WTC11 (cell line): ENCODE measurements around the gene SLC2A5. TPM values are rescaled to one million over a fixed set of nuclear protein-coding genes. Genes with fewer than 3 reads are reported as not detected.

Source experiments
- ATF3 ChIP-seq: sonication (generic); formaldehyde crosslinking; conservative IDR thresholded peaks from 2 replicates; pipeline ENCODE4 v1.8.1; 2022; ENCODE audit warnings: mild to moderate bottlenecking, missing genetic modification reagents
- EMX1 ChIP-seq: fragments of 250-450 bp; sonication (Bioruptor Pico); IDR thresholded peaks from 2 replicates; pipeline ENCODE4 v1.8.0; 2021; ENCODE audit warnings: mild to moderate bottlenecking
- ERG ChIP-seq: fragments of 250-450 bp; sonication (Bioruptor Pico); IDR thresholded peaks from 2 replicates; pipeline ENCODE4 v1.8.0; 2021; ENCODE audit warnings: mild to moderate bottlenecking
- GABPB1 ChIP-seq: sonication (generic); formaldehyde crosslinking; IDR thresholded peaks from 2 replicates; pipeline ENCODE4 v1.8.1; 2023; ENCODE audit warnings: mild to moderate bottlenecking, missing genetic modification reagents
- HMGA2 ChIP-seq: fragments of 250-450 bp; sonication (Bioruptor Pico); IDR thresholded peaks from 2 replicates; pipeline ENCODE4 v1.4.0; 2021; ENCODE audit warnings: mild to moderate bottlenecking, moderate library complexity
- JAZF1 ChIP-seq: fragments of 250-450 bp; sonication (Bioruptor Pico); IDR thresholded peaks from 2 replicates; pipeline ENCODE4 v1.9.0; 2021; ENCODE audit warnings: moderate library complexity, mild to moderate bottlenecking, inconsistent platforms
- KAT7 ChIP-seq: sonication (generic); formaldehyde crosslinking; IDR thresholded peaks from 2 replicates; pipeline ENCODE4 v1.8.1; 2023; ENCODE audit warnings: missing genetic modification reagents, mild to moderate bottlenecking, borderline replicate concordance
- MLX ChIP-seq: sonication (generic); formaldehyde crosslinking; IDR thresholded peaks from 2 replicates; pipeline ENCODE4 v1.8.1; 2023; ENCODE audit warnings: mild to moderate bottlenecking, missing genetic modification reagents, moderate library complexity
- MYBL2 ChIP-seq: sonication (generic); formaldehyde crosslinking; IDR thresholded peaks from 2 replicates; pipeline ENCODE4 v1.8.1; 2023; ENCODE audit warnings: mild to moderate bottlenecking, moderate library complexity, missing genetic modification reagents
- NR1H2 ChIP-seq: sonication (generic); formaldehyde crosslinking; IDR thresholded peaks from 2 replicates; pipeline ENCODE4 v1.9.0; 2021; ENCODE audit warnings: mild to moderate bottlenecking, moderate library complexity, missing genetic modification reagents
- SMAD3 ChIP-seq: sonication (generic); formaldehyde crosslinking; IDR thresholded peaks from 2 replicates; pipeline ENCODE4 v1.8.0; 2022; ENCODE audit warnings: missing genetic modification reagents, mild to moderate bottlenecking, borderline replicate concordance
- SOX15 ChIP-seq: fragments of 250-450 bp; sonication (Bioruptor Pico); IDR thresholded peaks from 2 replicates; pipeline ENCODE4 v1.9.0; 2021; ENCODE audit warnings: mild to moderate bottlenecking
- SP1 ChIP-seq: sonication (generic); formaldehyde crosslinking; conservative IDR thresholded peaks from 2 replicates; pipeline ENCODE4 v1.8.1; 2022; ENCODE audit warnings: missing genetic modification reagents
- TEAD4 ChIP-seq: sonication (generic); formaldehyde crosslinking; IDR thresholded peaks from 2 replicates; pipeline ENCODE4 v1.8.0; 2022; ENCODE audit warnings: mild to moderate bottlenecking, missing genetic modification reagents
- ZNF219 ChIP-seq: sonication (generic); formaldehyde crosslinking; IDR thresholded peaks from 2 replicates; pipeline ENCODE4 v1.8.0; 2023; ENCODE audit warnings: missing genetic modification reagents, mild to moderate bottlenecking, borderline replicate concordance
- ZNF232 ChIP-seq: sonication (generic); formaldehyde crosslinking; IDR thresholded peaks from 2 replicates; pipeline ENCODE4 v1.8.0; 2022; ENCODE audit warnings: mild to moderate bottlenecking, missing genetic modification reagents
- ZNF317 ChIP-seq: sonication (generic); formaldehyde crosslinking; IDR thresholded peaks from 2 replicates; pipeline ENCODE4 v1.8.1; 2023; ENCODE audit warnings: low read depth, mild to moderate bottlenecking, moderate library complexity, missing genetic modification reagents, borderline replicate concordance
- ZNF396 ChIP-seq: fragments of 250-450 bp; sonication (Bioruptor Pico); IDR thresholded peaks from 2 replicates; pipeline ENCODE4 v1.8.0; 2021; ENCODE audit warnings: mild to moderate bottlenecking, moderate library complexity, borderline replicate concordance
- ZNF416 ChIP-seq: fragments of 250-450 bp; sonication (Bioruptor Pico); IDR thresholded peaks from 2 replicates; pipeline ENCODE4 v1.9.0; 2021; ENCODE audit warnings: mild to moderate bottlenecking, inconsistent platforms
- ZNF425 ChIP-seq: fragments of 250-450 bp; sonication (Bioruptor Pico); conservative IDR thresholded peaks from 2 replicates; pipeline ENCODE4 v1.9.0; 2021; ENCODE audit warnings: mild to moderate bottlenecking
- ZSCAN18 ChIP-seq: fragments of 250-450 bp; sonication (Bioruptor Pico); IDR thresholded peaks from 2 replicates; pipeline ENCODE4 v2.1.2; 2022; ENCODE audit warnings: mild to moderate bottlenecking, moderate library complexity
- total RNA-seq: library from RNA; stranded (reverse); gene quantifications from 3 replicates; pipeline ENCODE4 v1.2.3, GENCODE V29; 2021
- TF ChIP-seq, protein P1 (sequence below): sonication (generic); formaldehyde crosslinking; IDR thresholded peaks from 2 replicates; pipeline ENCODE4 v1.8.0; 2022; ENCODE audit warnings: mild to moderate bottlenecking, missing genetic modification reagents
- TF ChIP-seq, protein P2 (sequence below): fragments of 250-450 bp; sonication (Bioruptor Pico); IDR thresholded peaks from 2 replicates; pipeline ENCODE4 v1.9.0; 2021; ENCODE audit warnings: mild to moderate bottlenecking
- TF ChIP-seq, protein P3 (sequence below): sonication (generic); formaldehyde crosslinking; IDR thresholded peaks from 2 replicates; pipeline ENCODE4 v1.8.1; 2023; ENCODE audit warnings: mild to moderate bottlenecking, missing genetic modification reagents
- TF ChIP-seq, protein P4 (sequence below): fragments of 250-450 bp; sonication (Bioruptor Pico); IDR thresholded peaks from 2 replicates; pipeline ENCODE4 v1.9.0; 2021; ENCODE audit warnings: mild to moderate bottlenecking, borderline replicate concordance

The SLC2A5 gene
- total RNA-seq, 1 experiment from 2014 or later, result 0.04 TPM

- TF ChIP-seq, protein P1, sequence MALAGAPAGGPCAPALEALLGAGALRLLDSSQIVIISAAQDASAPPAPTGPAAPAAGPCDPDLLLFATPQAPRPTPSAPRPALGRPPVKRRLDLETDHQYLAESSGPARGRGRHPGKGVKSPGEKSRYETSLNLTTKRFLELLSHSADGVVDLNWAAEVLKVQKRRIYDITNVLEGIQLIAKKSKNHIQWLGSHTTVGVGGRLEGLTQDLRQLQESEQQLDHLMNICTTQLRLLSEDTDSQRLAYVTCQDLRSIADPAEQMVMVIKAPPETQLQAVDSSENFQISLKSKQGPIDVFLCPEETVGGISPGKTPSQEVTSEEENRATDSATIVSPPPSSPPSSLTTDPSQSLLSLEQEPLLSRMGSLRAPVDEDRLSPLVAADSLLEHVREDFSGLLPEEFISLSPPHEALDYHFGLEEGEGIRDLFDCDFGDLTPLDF (CRISPR knock-in tag), result no peak
- no peak for TF ChIP-seq ATF3 (CRISPR knock-in tag)
- TF ChIP-seq NR1H2, result no peak
- no peak for TF ChIP-seq GABPB1
- TF ChIP-seq MYBL2 (CRISPR knock-in tag), result no peak
- TF ChIP-seq MLX (CRISPR knock-in tag), result no peak
- no peak; the same call in 1 of the 2 replicates for TF ChIP-seq SP1 (CRISPR knock-in tag)
- peak; percentile 95 for TF ChIP-seq ZNF416 (CRISPR knock-in tag)
- TF ChIP-seq, protein P2, sequence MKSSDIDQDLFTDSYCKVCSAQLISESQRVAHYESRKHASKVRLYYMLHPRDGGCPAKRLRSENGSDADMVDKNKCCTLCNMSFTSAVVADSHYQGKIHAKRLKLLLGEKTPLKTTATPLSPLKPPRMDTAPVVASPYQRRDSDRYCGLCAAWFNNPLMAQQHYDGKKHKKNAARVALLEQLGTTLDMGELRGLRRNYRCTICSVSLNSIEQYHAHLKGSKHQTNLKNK (CRISPR knock-in tag), result no peak
- 0 out of 2 replicates have a peak, but pooled peaks have one; percentile 49 for TF ChIP-seq TEAD4 (CRISPR knock-in tag)
- no peak for TF ChIP-seq HMGA2 (CRISPR knock-in tag)
- TF ChIP-seq KAT7 (CRISPR knock-in tag), result no peak
- TF ChIP-seq JAZF1 (CRISPR knock-in tag), result no peak
- TF ChIP-seq EMX1 (CRISPR knock-in tag), result peak; percentile 97
- TF ChIP-seq ZNF425 (CRISPR knock-in tag), result peak; percentile 84
- no peak for TF ChIP-seq ZNF219 (CRISPR knock-in tag)
- TF ChIP-seq, protein P3, sequence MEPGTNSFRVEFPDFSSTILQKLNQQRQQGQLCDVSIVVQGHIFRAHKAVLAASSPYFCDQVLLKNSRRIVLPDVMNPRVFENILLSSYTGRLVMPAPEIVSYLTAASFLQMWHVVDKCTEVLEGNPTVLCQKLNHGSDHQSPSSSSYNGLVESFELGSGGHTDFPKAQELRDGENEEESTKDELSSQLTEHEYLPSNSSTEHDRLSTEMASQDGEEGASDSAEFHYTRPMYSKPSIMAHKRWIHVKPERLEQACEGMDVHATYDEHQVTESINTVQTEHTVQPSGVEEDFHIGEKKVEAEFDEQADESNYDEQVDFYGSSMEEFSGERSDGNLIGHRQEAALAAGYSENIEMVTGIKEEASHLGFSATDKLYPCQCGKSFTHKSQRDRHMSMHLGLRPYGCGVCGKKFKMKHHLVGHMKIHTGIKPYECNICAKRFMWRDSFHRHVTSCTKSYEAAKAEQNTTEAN, result no peak
- TF ChIP-seq, protein P4, sequence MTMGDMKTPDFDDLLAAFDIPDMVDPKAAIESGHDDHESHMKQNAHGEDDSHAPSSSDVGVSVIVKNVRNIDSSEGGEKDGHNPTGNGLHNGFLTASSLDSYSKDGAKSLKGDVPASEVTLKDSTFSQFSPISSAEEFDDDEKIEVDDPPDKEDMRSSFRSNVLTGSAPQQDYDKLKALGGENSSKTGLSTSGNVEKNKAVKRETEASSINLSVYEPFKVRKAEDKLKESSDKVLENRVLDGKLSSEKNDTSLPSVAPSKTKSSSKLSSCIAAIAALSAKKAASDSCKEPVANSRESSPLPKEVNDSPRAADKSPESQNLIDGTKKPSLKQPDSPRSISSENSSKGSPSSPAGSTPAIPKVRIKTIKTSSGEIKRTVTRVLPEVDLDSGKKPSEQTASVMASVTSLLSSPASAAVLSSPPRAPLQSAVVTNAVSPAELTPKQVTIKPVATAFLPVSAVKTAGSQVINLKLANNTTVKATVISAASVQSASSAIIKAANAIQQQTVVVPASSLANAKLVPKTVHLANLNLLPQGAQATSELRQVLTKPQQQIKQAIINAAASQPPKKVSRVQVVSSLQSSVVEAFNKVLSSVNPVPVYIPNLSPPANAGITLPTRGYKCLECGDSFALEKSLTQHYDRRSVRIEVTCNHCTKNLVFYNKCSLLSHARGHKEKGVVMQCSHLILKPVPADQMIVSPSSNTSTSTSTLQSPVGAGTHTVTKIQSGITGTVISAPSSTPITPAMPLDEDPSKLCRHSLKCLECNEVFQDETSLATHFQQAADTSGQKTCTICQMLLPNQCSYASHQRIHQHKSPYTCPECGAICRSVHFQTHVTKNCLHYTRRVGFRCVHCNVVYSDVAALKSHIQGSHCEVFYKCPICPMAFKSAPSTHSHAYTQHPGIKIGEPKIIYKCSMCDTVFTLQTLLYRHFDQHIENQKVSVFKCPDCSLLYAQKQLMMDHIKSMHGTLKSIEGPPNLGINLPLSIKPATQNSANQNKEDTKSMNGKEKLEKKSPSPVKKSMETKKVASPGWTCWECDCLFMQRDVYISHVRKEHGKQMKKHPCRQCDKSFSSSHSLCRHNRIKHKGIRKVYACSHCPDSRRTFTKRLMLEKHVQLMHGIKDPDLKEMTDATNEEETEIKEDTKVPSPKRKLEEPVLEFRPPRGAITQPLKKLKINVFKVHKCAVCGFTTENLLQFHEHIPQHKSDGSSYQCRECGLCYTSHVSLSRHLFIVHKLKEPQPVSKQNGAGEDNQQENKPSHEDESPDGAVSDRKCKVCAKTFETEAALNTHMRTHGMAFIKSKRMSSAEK (CRISPR knock-in tag), result peak; percentile 98
- TF ChIP-seq ZNF396 (CRISPR knock-in tag), result no peak
- peak; percentile 60; the same call in 1 of the 2 replicates for TF ChIP-seq SMAD3 (CRISPR knock-in tag)
- TF ChIP-seq ZNF232, result no peak
- TF ChIP-seq ERG (CRISPR knock-in tag), result peak; percentile 95
- no peak for TF ChIP-seq ZSCAN18 (CRISPR knock-in tag)
- no peak for TF ChIP-seq SOX15 (CRISPR knock-in tag)
- no peak for TF ChIP-seq ZNF317 (CRISPR knock-in tag)
Observed at GRCh38 chr1:9009438-9010370, 59.7 kb downstream of the SLC2A5 start (continued).
